ENCODE data around the gene CYP2D6. TPM values are rescaled to one million over a fixed set of nuclear protein-coding genes. Genes with fewer than 3 reads are reported as not detected.

The CYP2D6 gene
- total RNA-seq, 4 donors from 2014 or later: 1.2 to 9.7 (median 3.3) TPM

- Histone ChIP-seq H3K9me3 (no peaks in the 10 kb centered on the region), H3K4me1 (peaks cover 23 to 56% (median 40%) of the 10 kb centered on the region in 4 donors), H3K27ac (no peak overlapping the region), H3K36me3 (no peaks in the 10 kb centered on the region), H3K27me3 (no peaks in the 10 kb centered on the region), H3K4me3 (no peak overlapping the region)
- intact Hi-C loops (cut with DNase I; ENCODE audit: low total_unique reads) (no loop called here), in situ Hi-C loops (cut with MboI; ENCODE audit: low pct_ligation_motif_present in 1 of 4, low pct_unique_long_range_greater_than_20kb in 1 of 4, low sequenced_read_pairs in 3 of 4) (loop anchor here in 2 of 4 donors (10.0 kb wide), 2 partner anchors 248 to 258 kb away; partner anchors contain the start of gene NFAM1 (in 1 of the 2))
- no peak for DNase-seq
- TF ChIP-seq CTCF (IDR thresholded peaks at IDR 0.05): no peak
- TF ChIP-seq POLR2A (IDR thresholded peaks at IDR 0.05): no peak
- TF ChIP-seq EP300 (IDR thresholded peaks at IDR 0.05; ENCODE audit: low read depth): no peak
- TF ChIP-seq POLR2AphosphoS5 (IDR thresholded peaks at IDR 0.05): no peak
- WGBS, 2 donors (ENCODE audit: low coverage in 1 of 2): 70 to 82% methylated on average over 5 to 10 of the region's 10 CpGs
Observed at GRCh38 chr22:42176255-42176915, 45.8 kb upstream of the CYP2D6 start.

DNA sequence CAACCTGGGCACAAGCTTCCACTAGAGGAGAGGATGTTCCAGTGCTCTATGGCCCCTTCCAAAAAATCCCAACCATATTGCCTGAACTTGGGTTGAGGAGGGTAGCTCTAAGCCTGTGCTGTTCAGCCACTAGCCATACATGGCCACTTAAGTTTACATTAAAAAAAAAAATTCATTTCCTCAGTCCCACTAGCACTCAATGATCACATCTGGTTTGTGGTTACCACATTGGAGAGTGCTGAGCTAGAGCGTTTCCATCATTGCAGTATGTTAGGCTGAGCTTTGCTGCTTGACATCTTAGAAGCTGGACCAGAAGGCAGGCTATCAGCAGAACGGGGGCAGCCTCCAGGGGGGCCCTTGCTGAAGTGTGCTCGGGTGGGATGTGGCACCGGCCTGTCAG is 43.5 kb upstream of the CYP2D6 start:
- Histone ChIP-seq H3K4me3 (no peak overlapping the region), H3K27ac (peak overlapping the region; percentile 1 to 67 (median 30)), H3K4me1 (peaks cover 23 to 43% (median 31%) of the 10 kb centered on the region in 4 donors), H3K27me3 (no peaks in the 10 kb centered on the region), H3K36me3 (no peaks in the 10 kb centered on the region), H3K9me3 (no peaks in the 10 kb centered on the region)
- no peak for DNase-seq
- WGBS, 2 donors (ENCODE audit: low coverage in 1 of 2): 62% methylated on average over 4 of the region's 4 CpGs; no CpG with 5 or more reads in 1 of the 2 donors
- in situ Hi-C loops (cut with MboI; ENCODE audit: low pct_ligation_motif_present in 1 of 4, low pct_unique_long_range_greater_than_20kb in 1 of 4, low sequenced_read_pairs in 3 of 4) (loop anchor here in 2 of 4 donors (10.0 kb wide), 2 partner anchors 251 to 261 kb away; partner anchors contain the start of gene NFAM1 (in 1 of the 2)), intact Hi-C loops (cut with DNase I; ENCODE audit: low total_unique reads) (no loop called here)
- TF ChIP-seq POLR2AphosphoS5 (IDR thresholded peaks at IDR 0.05) (no peak), EP300 (IDR thresholded peaks at IDR 0.05; ENCODE audit: low read depth) (no peak), CTCF (IDR thresholded peaks at IDR 0.05) (no peak), POLR2A (IDR thresholded peaks at IDR 0.05) (no peak)

DNA sequence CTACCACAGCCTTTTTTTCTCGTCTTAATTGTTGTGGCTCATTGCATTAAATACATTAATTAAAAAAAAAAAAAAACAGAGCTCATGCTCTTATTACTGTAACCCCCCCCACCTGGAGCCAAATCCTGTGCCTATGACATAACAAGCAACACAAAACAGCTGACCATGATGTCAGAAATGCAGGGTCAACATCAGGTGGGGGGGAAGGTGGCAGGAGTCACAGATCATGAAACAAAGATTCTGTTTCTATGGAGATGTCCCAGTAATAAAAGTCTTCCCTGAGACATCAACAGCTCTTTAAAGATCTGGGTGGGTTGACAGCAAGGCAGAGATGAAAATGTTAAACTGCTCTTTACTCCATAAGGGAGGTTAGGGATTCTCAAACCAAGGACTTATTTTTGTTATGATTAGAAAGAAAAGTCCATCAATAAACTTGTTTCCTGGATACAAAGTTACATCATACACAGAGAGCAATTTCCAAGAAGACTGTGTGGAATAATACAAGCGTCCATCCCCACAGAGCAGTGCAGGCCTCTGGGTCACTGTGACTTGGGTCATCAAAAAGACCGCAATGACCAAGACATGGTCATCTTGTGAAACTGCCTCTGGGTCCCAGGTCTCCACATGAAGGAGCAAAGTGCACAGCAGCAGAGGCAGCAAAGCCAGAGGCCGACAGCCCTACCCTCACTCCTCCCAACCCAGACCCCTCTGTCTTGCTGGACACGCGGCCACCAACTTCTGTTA is 42.7 kb upstream of the CYP2D6 start:
- no peak for DNase-seq
- WGBS, 2 donors (ENCODE audit: low coverage in 1 of 2): 23 to 80% methylated on average over 2 to 6 of the region's 6 CpGs
- H3K27ac ChIP-seq: peak overlapping the region; percentile 38 to 67 (median 57)

DNA sequence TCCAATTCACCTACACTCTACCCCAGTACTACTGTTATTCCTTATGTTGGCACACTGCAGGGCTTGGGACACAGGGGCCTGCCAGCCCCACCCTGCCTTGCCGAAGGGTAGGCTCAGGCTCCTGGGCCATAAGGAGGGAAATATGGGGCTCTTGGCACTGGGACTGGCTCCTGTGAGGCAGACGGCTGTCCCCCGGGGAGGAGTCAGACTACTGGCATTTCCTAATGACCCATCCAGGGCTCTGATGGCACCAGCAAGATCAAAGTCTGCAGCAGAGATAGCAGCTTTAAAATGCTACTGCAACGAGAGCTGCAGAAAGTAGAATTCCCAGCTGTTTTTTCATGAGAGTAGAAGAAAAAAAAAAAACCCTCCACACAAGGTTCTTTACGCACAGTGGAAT is 42.2 kb upstream of the CYP2D6 start:
- WGBS, 2 donors (ENCODE audit: low coverage in 1 of 2): 28 to 35% methylated on average over 2 to 5 of the region's 5 CpGs
- peak; percentile 74 for DNase-seq
- Histone ChIP-seq H3K9me3 (no peaks in the 10 kb centered on the region), H3K4me3 (no peak overlapping the region), H3K27ac (peak overlapping the region; percentile 38 to 67 (median 57)), H3K36me3 (peaks cover 0 to 3% (median 0%) of the 10 kb centered on the region in 4 donors), H3K4me1 (peaks cover 23 to 33% (median 28%) of the 10 kb centered on the region in 4 donors), H3K27me3 (no peaks in the 10 kb centered on the region)
- intact Hi-C loops (cut with DNase I; ENCODE audit: low total_unique reads) (no loop called here), in situ Hi-C loops (cut with MboI; ENCODE audit: low pct_ligation_motif_present in 1 of 4, low pct_unique_long_range_greater_than_20kb in 1 of 4, low sequenced_read_pairs in 3 of 4) (loop anchor here in 2 of 4 donors (10.0 kb wide), 2 partner anchors 252 to 262 kb away; partner anchors contain the start of gene NFAM1 (in 1 of the 2))
- TF ChIP-seq CTCF (IDR thresholded peaks at IDR 0.05) (no peak), POLR2A (IDR thresholded peaks at IDR 0.05) (no peak), EP300 (IDR thresholded peaks at IDR 0.05; ENCODE audit: low read depth) (no peak), POLR2AphosphoS5 (IDR thresholded peaks at IDR 0.05) (peak in 1 of 3 donors; percentile 10)

More for the DNA sequence above, 42.7 kb upstream of the CYP2D6 start:
- intact Hi-C loops (cut with DNase I; ENCODE audit: low total_unique reads): no loop called here
- no peak for TF ChIP-seq POLR2A (IDR thresholded peaks at IDR 0.05)
- Histone ChIP-seq H3K36me3 (peaks cover 0 to under 1% (median 0%) of the 10 kb centered on the region in 4 donors), H3K4me3 (no peak overlapping the region), H3K9me3 (no peaks in the 10 kb centered on the region), H3K4me1 (peaks cover 23 to 38% (median 31%) of the 10 kb centered on the region in 4 donors), H3K27me3 (no peaks in the 10 kb centered on the region)
- in situ Hi-C loops (cut with MboI; ENCODE audit: low pct_ligation_motif_present in 1 of 4, low pct_unique_long_range_greater_than_20kb in 1 of 4, low sequenced_read_pairs in 3 of 4): loop anchor here in 2 of 4 donors (10.0 kb wide), 2 partner anchors 251 to 261 kb away; partner anchors contain the start of gene NFAM1 (in 1 of the 2)

All from transverse colon (tissue), 4 donors.